CD8-positive, alpha-beta memory T cell (primary cell): Measurements from ENCODE around the gene SEMA3C. TPM values are rescaled to one million over a fixed set of nuclear protein-coding genes. Genes with fewer than 3 reads are reported as not detected.

Source experiments
- CTCF ChIA-PET: fragments of 350-600 bp; sonication (Branson Sonifier 250); formaldehyde crosslinking; loops from one replicate; lab custom pipeline; 2021; ENCODE audit warnings: antibody characterized with exemption; lab: Charles Lee
- POLR2A ChIA-PET: fragments of 350-600 bp; sonication (Branson Sonifier 250); formaldehyde crosslinking; loops from one replicate; lab custom pipeline; 2021; ENCODE audit warnings: antibody characterized with exemption; lab: Charles Lee
- DNase-seq, 5 donors: peaks; one replicate each; pipeline versions ENCODE4 v3.0.0 to v3.0.0-alpha.2; 2020 to 2022; ENCODE audit warnings: mixed read lengths in 1 of 5
- H3K27ac ChIP-seq: one replicate; pipeline ENCODE4 v1.7.0; 2013; ENCODE audit warnings: low read depth, mild to moderate bottlenecking, low read length, moderate library complexity
- H3K27me3 ChIP-seq: 2 replicates; pipeline ENCODE4 v1.7.0; 2013; ENCODE audit warnings: low read length, mild to moderate bottlenecking; ENCODE audit not compliant: insufficient read depth, poor library complexity, severe bottlenecking
- H3K36me3 ChIP-seq: 2 replicates; pipeline ENCODE4 v1.7.0; 2013; ENCODE audit warnings: mild to moderate bottlenecking, low read length, moderate library complexity; ENCODE audit not compliant: insufficient read depth
- H3K4me1 ChIP-seq: 2 replicates; pipeline ENCODE4 v1.7.0; 2013; ENCODE audit warnings: mild to moderate bottlenecking, low read length, moderate library complexity; ENCODE audit not compliant: insufficient read depth
- H3K4me3 ChIP-seq: 2 replicates; pipeline ENCODE4 v1.7.0; 2013; ENCODE audit warnings: mild to moderate bottlenecking, low read length
- H3K9me3 ChIP-seq: 2 replicates; pipeline ENCODE4 v1.7.0; 2013; ENCODE audit warnings: mild to moderate bottlenecking, low read length
- H3K27ac Mint-ChIP-seq, 8 donors: one replicate each; pipeline ENCODE4 v1.8.0; 2020 to 2021; ENCODE audit warnings: mixed read lengths in 8 of 8, mild to moderate bottlenecking in 6 of 8, inconsistent platforms in 3 of 8, moderate library complexity in 3 of 8
- H3K27me3 Mint-ChIP-seq, 2 donors: one replicate each; pipeline ENCODE4 v1.8.0; 2020 to 2021; ENCODE audit warnings: mixed read lengths in 2 of 2, mild to moderate bottlenecking in 1 of 2, moderate library complexity in 1 of 2
- H3K36me3 Mint-ChIP-seq, 3 donors: one replicate each; pipeline ENCODE4 v1.8.0; 2020 to 2021; ENCODE audit warnings: mixed read lengths in 3 of 3, inconsistent platforms in 1 of 3, mild to moderate bottlenecking in 1 of 3
- H3K4me1 Mint-ChIP-seq, 3 donors: one replicate each; pipeline ENCODE4 v1.8.0; 2020 to 2021; ENCODE audit warnings: mixed read lengths in 3 of 3, inconsistent platforms in 1 of 3, mild to moderate bottlenecking in 1 of 3
- H3K4me3 Mint-ChIP-seq, 7 donors: one replicate each; pipeline ENCODE4 v1.8.0; 2020 to 2021; ENCODE audit warnings: mixed read lengths in 7 of 7, mild to moderate bottlenecking in 6 of 7, moderate library complexity in 4 of 7, inconsistent platforms in 2 of 7
- H3K9me3 Mint-ChIP-seq, 5 donors: one replicate each; pipeline ENCODE4 v1.8.0; 2020 to 2022; ENCODE audit warnings: mixed read lengths in 5 of 5, mild to moderate bottlenecking in 3 of 5, moderate library complexity in 2 of 5, inconsistent platforms in 1 of 5
- polyA plus RNA-seq: library from polyadenylated mRNA; unstranded; fragments of 300-500 nt; fragmentation: Illumina TruSeq; gene quantifications from one replicate; pipeline ENCODE4 v1.2.3, GENCODE V29; 2021
- total RNA-seq, 2 experiments: library from RNA; stranded (reverse); gene quantifications; one replicate each; pipeline ENCODE4 v1.2.3, GENCODE V29; 2021

Gene SEMA3C
- total and polyA plus RNA-seq, 3 experiments from 2014 or later: not detected

DNA sequence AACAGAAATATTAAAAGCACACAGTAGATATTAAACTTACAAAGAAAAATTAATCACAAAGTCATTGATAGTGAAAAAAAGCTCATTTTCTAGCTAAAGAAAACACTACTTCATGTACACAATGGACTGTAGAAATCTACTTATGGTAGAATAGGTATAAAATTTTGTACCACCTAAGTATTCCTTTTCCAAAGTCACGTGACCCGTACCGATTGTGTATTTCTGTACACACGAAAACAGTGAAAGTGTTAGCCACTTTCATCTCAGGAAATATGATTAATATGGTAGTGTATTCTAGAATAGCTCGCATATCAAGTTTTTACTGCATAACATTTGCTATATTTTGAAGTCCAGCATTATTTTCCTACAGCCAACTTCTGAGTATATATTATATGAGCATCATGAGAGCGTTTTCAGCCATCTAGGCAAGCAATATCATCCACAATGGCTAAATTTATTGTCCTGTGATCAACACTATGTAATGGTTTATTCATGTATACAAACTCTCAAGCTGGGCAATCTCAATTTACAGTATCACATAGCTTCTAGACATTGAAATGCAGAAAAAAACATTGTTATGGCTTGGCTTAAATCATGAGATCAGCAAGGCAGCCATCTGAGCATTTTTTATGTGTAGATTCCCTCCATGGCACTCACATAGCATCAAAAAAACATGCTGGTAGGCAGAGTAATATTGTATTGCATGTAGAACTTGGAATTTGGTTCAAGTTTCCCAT, 165.7 kb downstream of the SEMA3C start:
- Mint-ChIP-seq H3K27me3 (no peaks in the 10 kb centered on the region), H3K4me1 (no peaks in the 10 kb centered on the region), H3K36me3 (no peaks in the 10 kb centered on the region), H3K9me3 (peaks cover 5 to 15% (median 10%) of the 10 kb centered on the region in 5 donors), H3K4me3 (no peak overlapping the region), H3K27ac (no peak overlapping the region)
- no peak overlapping the region for H3K27ac ChIP-seq
- no peak for DNase-seq
- H3K4me1 ChIP-seq: no peaks in the 10 kb centered on the region
- H3K27me3 ChIP-seq: no peaks in the 10 kb centered on the region
- H3K4me3 ChIP-seq: no peak overlapping the region
- no peaks in the 10 kb centered on the region for H3K36me3 ChIP-seq
- ChIA-PET CTCF (no interaction called here), POLR2A (no interaction called here)
- H3K9me3 ChIP-seq: no peaks in the 10 kb centered on the region

- Histone ChIP-seq H3K27ac (no peak overlapping the region), H3K4me1 (no peaks in the 10 kb centered on the region), H3K36me3 (no peaks in the 10 kb centered on the region), H3K9me3 (no peaks in the 10 kb centered on the region), H3K4me3 (no peak overlapping the region), H3K27me3 (no peaks in the 10 kb centered on the region)
- no peaks in the 10 kb centered on the region for H3K36me3 Mint-ChIP-seq
- DNase-seq: no peak
- H3K4me1 Mint-ChIP-seq: no peaks in the 10 kb centered on the region
- no peaks in the 10 kb centered on the region for H3K27me3 Mint-ChIP-seq
- H3K9me3 Mint-ChIP-seq: peaks cover 0 to 23% (median 4%) of the 10 kb centered on the region in 5 donors
- ChIA-PET POLR2A (no interaction called here), CTCF (no interaction called here)
- no peak overlapping the region for H3K27ac Mint-ChIP-seq
- H3K4me3 Mint-ChIP-seq: no peak overlapping the region
Observed at GRCh38 chr7:80749270-80749669, 169.6 kb downstream of the SEMA3C start.

DNA sequence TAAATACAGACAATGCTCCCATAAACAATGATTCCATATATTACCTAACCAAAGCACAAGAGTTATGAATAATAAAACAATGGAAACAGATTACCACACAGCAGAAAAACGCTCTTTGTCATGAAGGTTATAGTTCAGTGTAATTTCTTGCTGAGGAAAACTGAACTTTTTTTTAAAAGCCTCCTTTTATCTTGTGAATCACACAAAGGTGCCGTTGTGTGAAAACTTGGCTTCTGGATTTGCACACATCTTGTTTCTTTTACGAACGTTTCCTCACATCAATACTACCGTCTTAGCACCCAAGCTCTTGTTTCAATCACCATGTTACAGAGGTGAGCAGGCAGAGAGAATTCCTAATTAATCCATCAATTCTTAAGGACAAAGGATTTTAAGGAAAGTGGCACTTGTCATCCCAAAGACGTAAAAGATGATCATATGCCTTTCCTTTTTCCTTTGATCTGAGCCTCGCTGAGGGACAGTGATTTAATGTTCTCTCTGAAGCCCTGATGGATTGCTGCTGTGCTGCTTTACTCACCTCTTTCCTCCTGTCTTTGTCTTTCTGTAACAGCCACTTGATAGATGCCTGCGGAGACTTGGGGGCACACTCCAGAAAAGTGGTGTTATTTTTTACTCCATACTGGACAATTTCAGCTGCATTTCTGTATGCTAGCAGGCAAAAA, 170.3 kb downstream of the SEMA3C start:
- no peaks in the 10 kb centered on the region for H3K9me3 ChIP-seq
- H3K4me1 ChIP-seq: no peaks in the 10 kb centered on the region
- Mint-ChIP-seq H3K27me3 (no peaks in the 10 kb centered on the region), H3K27ac (no peak overlapping the region), H3K9me3 (peaks cover 0 to 30% (median 4%) of the 10 kb centered on the region in 5 donors), H3K36me3 (no peaks in the 10 kb centered on the region), H3K4me3 (no peak overlapping the region), H3K4me1 (no peaks in the 10 kb centered on the region)
- H3K36me3 ChIP-seq: no peaks in the 10 kb centered on the region
- no peaks in the 10 kb centered on the region for H3K27me3 ChIP-seq
- no peak overlapping the region for H3K27ac ChIP-seq
- CTCF ChIA-PET: no interaction called here
- no peak overlapping the region for H3K4me3 ChIP-seq
- POLR2A ChIA-PET: no interaction called here
- no peak for DNase-seq

GRCh38 chr7:80740778-80741545, 177.9 kb downstream of the SEMA3C start:
- Mint-ChIP-seq H3K4me1 (no peaks in the 10 kb centered on the region), H3K27ac (no peak overlapping the region), H3K36me3 (no peaks in the 10 kb centered on the region), H3K9me3 (peaks cover 0 to 40% (median 12%) of the 10 kb centered on the region in 5 donors), H3K4me3 (no peak overlapping the region), H3K27me3 (no peaks in the 10 kb centered on the region)
- Histone ChIP-seq H3K36me3 (no peaks in the 10 kb centered on the region), H3K4me3 (no peak overlapping the region), H3K9me3 (no peaks in the 10 kb centered on the region), H3K27me3 (no peaks in the 10 kb centered on the region), H3K27ac (no peak overlapping the region), H3K4me1 (no peaks in the 10 kb centered on the region)
- ChIA-PET POLR2A (no interaction called here), CTCF (no interaction called here)
- no peak for DNase-seq

- no peaks in the 10 kb centered on the region for H3K36me3 ChIP-seq
Observed at GRCh38 chr7:80736371-80737125, 182.3 kb downstream of the SEMA3C start.

GRCh38 chr7:80735330-80735729, 183.5 kb downstream of the SEMA3C start:
- CTCF ChIA-PET: no interaction called here
- Histone ChIP-seq H3K4me3 (no peak overlapping the region), H3K4me1 (no peaks in the 10 kb centered on the region), H3K27me3 (no peaks in the 10 kb centered on the region), H3K9me3 (no peaks in the 10 kb centered on the region), H3K27ac (no peak overlapping the region), H3K36me3 (no peaks in the 10 kb centered on the region)
- H3K4me3 Mint-ChIP-seq: no peak overlapping the region
- no peak for DNase-seq
- POLR2A ChIA-PET: no interaction called here
- H3K27ac Mint-ChIP-seq: no peak overlapping the region
- H3K9me3 Mint-ChIP-seq: peaks cover 6 to 44% (median 18%) of the 10 kb centered on the region in 5 donors
- H3K36me3 Mint-ChIP-seq: no peaks in the 10 kb centered on the region
- no peaks in the 10 kb centered on the region for H3K27me3 Mint-ChIP-seq
- H3K4me1 Mint-ChIP-seq: no peaks in the 10 kb centered on the region

More at GRCh38 chr7:80736371-80737125, 182.3 kb downstream of the SEMA3C start:
- Histone ChIP-seq H3K27me3 (no peaks in the 10 kb centered on the region), H3K4me3 (no peak overlapping the region), H3K4me1 (no peaks in the 10 kb centered on the region), H3K27ac (no peak overlapping the region), H3K9me3 (no peaks in the 10 kb centered on the region)
- Mint-ChIP-seq H3K27ac (no peak overlapping the region), H3K27me3 (no peaks in the 10 kb centered on the region), H3K4me1 (no peaks in the 10 kb centered on the region), H3K9me3 (peaks cover 2 to 43% (median 16%) of the 10 kb centered on the region in 5 donors), H3K36me3 (no peaks in the 10 kb centered on the region), H3K4me3 (no peak overlapping the region)
- DNase-seq: no peak
- POLR2A ChIA-PET: no interaction called here
- CTCF ChIA-PET: no interaction called here

GRCh38 chr7:80734011-80734410, 184.8 kb downstream of the SEMA3C start:
- Mint-ChIP-seq H3K4me3 (no peak overlapping the region), H3K4me1 (no peaks in the 10 kb centered on the region), H3K27me3 (no peaks in the 10 kb centered on the region), H3K36me3 (no peaks in the 10 kb centered on the region), H3K9me3 (peaks cover 9 to 37% (median 15%) of the 10 kb centered on the region in 5 donors), H3K27ac (no peak overlapping the region)
- no peak for DNase-seq
- Histone ChIP-seq H3K27me3 (no peaks in the 10 kb centered on the region), H3K36me3 (no peaks in the 10 kb centered on the region), H3K4me3 (no peak overlapping the region), H3K9me3 (no peaks in the 10 kb centered on the region), H3K4me1 (no peaks in the 10 kb centered on the region), H3K27ac (no peak overlapping the region)
- ChIA-PET POLR2A (no interaction called here), CTCF (no interaction called here)
